GM10266 (cell line): ENCODE measurements around the gene STX17.
"Not testable (repeated sequence)": the region's sequence is repeated elsewhere in the genome, so short reads cannot be mapped to it uniquely, and the experiment has no call there.

Experiments used
- DNase-seq: peaks from one replicate; pipeline ENCODE4 v3.0.0; 2012; ENCODE audit errors: extremely low spot score
- CTCF ChIP-seq: IDR thresholded peaks from 2 replicates; pipeline ENCODE4 v1.5.1; 2012; ENCODE audit warnings: mild to moderate bottlenecking, low read depth; ENCODE audit not compliant: control insufficient read depth, insufficient read depth; ENCODE audit errors: missing control alignments

STX17 gene

GRCh38 chr9:99906403-99907207 lies at the start of gene STX17:
Gene STX17 (plus strand): TSS chr9:99906654. CDS start chr9:99915240, 8,586 bp downstream.
- TF ChIP-seq CTCF = no peak

GRCh38 chr9:99857576-99857975 lies 48.9 kb upstream of the STX17 start:
- not testable (repeated sequence) for DNase-seq

More at GRCh38 chr9:99906403-99907207, at the start of gene STX17:
- peak; percentile 91 for DNase-seq

- TF ChIP-seq CTCF = no peak
- DNase-seq = no peak
Measured at GRCh38 chr9:99858087-99858486, 48.4 kb upstream of the STX17 start.

- DNase-seq = no peak
- no peak for TF ChIP-seq CTCF
Measured at GRCh38 chr9:99859243-99859980, 47.0 kb upstream of the STX17 start.

GRCh38 chr9:99860266-99860665 lies 46.2 kb upstream of the STX17 start:
- DNase-seq = no peak
- no peak for TF ChIP-seq CTCF

GRCh38 chr9:99863955-99864354 lies 42.5 kb upstream of the STX17 start:
- DNase-seq = no peak
- TF ChIP-seq CTCF = no peak

- DNase-seq = no peak
- no peak for TF ChIP-seq CTCF
Measured at GRCh38 chr9:99866398-99866797, 40.1 kb upstream of the STX17 start.
